SK-N-SH (cell line): ENCODE results near the gene CCL28. TPM values are rescaled to one million over a fixed set of nuclear protein-coding genes. Genes with fewer than 3 reads are reported as not detected.

Source experiments
- CTCF ChIA-PET: fragments of 300-600, 350-600 bp; formaldehyde crosslinking; extraction: SDS; loops from one replicate; lab custom pipeline; 2021; lab: Yijun Ruan, JAX
- POLR2A ChIA-PET: fragments of 350-600 bp; sonication (Branson Sonifier 250); formaldehyde crosslinking; extraction: SDS; loops from one replicate; lab custom pipeline; 2020; ENCODE audit warnings: antibody characterized with exemption, inconsistent platforms; lab: Yijun Ruan, JAX
- DNase-seq: peaks from one replicate; pipeline ENCODE4 v3.0.0; 2012
- H2AFZ ChIP-seq: fragments of 200-600 bp; sonication (generic); 2 replicates; pipeline ENCODE4 v1.8.1; 2016; ENCODE audit warnings: antibody characterized with exemption, mild to moderate bottlenecking, low read depth
- H3F3A ChIP-seq: fragments of 200-600 bp; sonication (generic); replicated peaks from 2 replicates; pipeline ENCODE3; 2016; ENCODE audit warnings: antibody characterized with exemption, mild to moderate bottlenecking; ENCODE audit not compliant: insufficient read depth
- H3K27ac ChIP-seq, 2 experiments: fragments of 200-500 bp in 1 of 2; fragments of 200-600 bp in 1 of 2; sonication (Bioruptor generic) in 1 of 2; sonication (generic), shearing (Covaris generic) in 1 of 2; 2 replicates each; pipeline versions ENCODE4 v1.5.1 to v1.6.1; 2014 to 2016; ENCODE audit warnings: low read depth in 2 of 2, inconsistent platforms in 1 of 2, low read length in 1 of 2, mild to moderate bottlenecking in 1 of 2, mixed read lengths in 1 of 2
- H3K27me3 ChIP-seq: fragments of 200-600 bp; sonication (generic), shearing (Covaris generic); 2 replicates; pipeline ENCODE4 v1.6.1; 2016; ENCODE audit warnings: mixed run types; ENCODE audit not compliant: insufficient read depth
- H3K36me3 ChIP-seq, 2 experiments: fragments of 200-500 bp in 1 of 2; fragments of 200-600 bp in 1 of 2; sonication (Bioruptor generic) in 1 of 2; sonication (generic) in 1 of 2; replicated peaks in 1 of 2; 2 replicates each; pipeline versions ENCODE3 to v1.5.1; 2014 to 2016; ENCODE audit warnings: low read length in 1 of 2, mild to moderate bottlenecking in 1 of 2; ENCODE audit not compliant: insufficient read depth in 2 of 2, control insufficient read depth in 1 of 2
- H3K4me1 ChIP-seq, 2 experiments: fragments of 200-500 bp in 1 of 2; fragments of 200-600 bp in 1 of 2; sonication (Bioruptor generic) in 1 of 2; sonication (generic), shearing (Covaris generic) in 1 of 2; 2 replicates each; pipeline versions ENCODE4 v1.5.1 to v1.6.1; 2014 to 2016; ENCODE audit warnings: low read depth in 1 of 2, low read length in 1 of 2, mixed run types in 1 of 2; ENCODE audit not compliant: insufficient read depth in 2 of 2, control insufficient read depth in 1 of 2
- H3K4me2 ChIP-seq: fragments of 200-600 bp; sonication (generic), shearing (Covaris generic); 2 replicates; pipeline ENCODE4 v1.6.1; 2017; ENCODE audit warnings: mixed run types
- H3K4me3 ChIP-seq, 2 experiments: fragments of 200-500 bp in 1 of 2; fragments of 200-600 bp in 1 of 2; sonication (Bioruptor generic) in 1 of 2; sonication (generic), shearing (Covaris generic) in 1 of 2; 2 replicates each; pipeline versions ENCODE4 v1.5.1 to v1.8.1; 2014 to 2016; ENCODE audit warnings: low read depth in 2 of 2, inconsistent platforms in 1 of 2, low read length in 1 of 2, mild to moderate bottlenecking in 1 of 2, mixed read lengths in 1 of 2, moderate library complexity in 1 of 2
- H3K79me2 ChIP-seq: fragments of 200-600 bp; sonication (generic); 2 replicates; pipeline ENCODE4 v1.8.1; 2017; ENCODE audit warnings: mild to moderate bottlenecking; ENCODE audit not compliant: insufficient read depth
- H3K9ac ChIP-seq: fragments of 200-600 bp; sonication (generic); 2 replicates; pipeline ENCODE4 v1.6.1; 2017; ENCODE audit warnings: mixed run types
- H3K9me2 ChIP-seq: fragments of 200-600 bp; sonication (generic); 2 replicates; pipeline ENCODE4 v1.6.1; 2017; ENCODE audit warnings: mixed run types
- H3K9me3 ChIP-seq: fragments of 200-600 bp; sonication (generic); 2 replicates; pipeline ENCODE4 v1.6.1; 2017; ENCODE audit warnings: mixed run types, mild to moderate bottlenecking, moderate library complexity
- H4K20me1 ChIP-seq: fragments of 200-600 bp; sonication (generic); 2 replicates; pipeline ENCODE4 v1.6.1; 2017; ENCODE audit warnings: mild to moderate bottlenecking, mixed run types; ENCODE audit not compliant: insufficient read depth
- CHD2 ChIP-seq: fragments of 150-350 bp; IDR thresholded peaks from 2 replicates; pipeline ENCODE4 v1.6.1; 2018; ENCODE audit warnings: low read length; ENCODE audit not compliant: partially characterized antibody
- CTCF ChIP-seq: fragments of 200-600 bp; sonication (generic); IDR thresholded peaks from 2 replicates; pipeline ENCODE4 v1.6.1; 2017; ENCODE audit warnings: antibody characterized with exemption, mild to moderate bottlenecking, moderate library complexity
- FOSL2 ChIP-seq: IDR thresholded peaks from 2 replicates; pipeline ENCODE4 v1.4.0; 2012; ENCODE audit warnings: low read depth, mild to moderate bottlenecking, moderate library complexity, borderline replicate concordance
- GABPA ChIP-seq: IDR thresholded peaks from 2 replicates; pipeline ENCODE4 v1.4.0; 2012; ENCODE audit warnings: low read depth, mild to moderate bottlenecking
- GATA2 ChIP-seq: sonication (generic); formaldehyde crosslinking; IDR thresholded peaks from 2 replicates; pipeline ENCODE4 v1.5.0; 2020; ENCODE audit warnings: mild to moderate bottlenecking, missing genetic modification reagents
- IRF3 ChIP-seq: fragments of 150-350 bp; IDR thresholded peaks from 2 replicates; pipeline ENCODE4 v1.6.1; 2016; ENCODE audit warnings: mild to moderate bottlenecking, low read depth, low read length
- JUND ChIP-seq: IDR thresholded peaks from 2 replicates; pipeline ENCODE4 v1.4.0; 2012
- NFIC ChIP-seq: IDR thresholded peaks from 2 replicates; pipeline ENCODE4 v1.4.0; 2012; ENCODE audit warnings: borderline replicate concordance
- PBX3 ChIP-seq: IDR thresholded peaks from 2 replicates; pipeline ENCODE4; 2012
- RXRA ChIP-seq: IDR thresholded peaks from 2 replicates; pipeline ENCODE4 v1.4.0; 2012; ENCODE audit warnings: low read depth, mild to moderate bottlenecking, borderline replicate concordance
- TCF12 ChIP-seq: IDR thresholded peaks from 2 replicates; pipeline ENCODE4 v1.4.0; 2012
- TEAD4 ChIP-seq: IDR thresholded peaks from 2 replicates; pipeline ENCODE4 v1.4.0; 2012; ENCODE audit warnings: mild to moderate bottlenecking, borderline replicate concordance; ENCODE audit not compliant: insufficient read depth
- WGBS: methylation state at CpG from one replicate; pipeline ENCODE4 v1.1.6; 2017; ENCODE audit warnings: low lambda C conversion rate; 5-methylcytosine and 5-hydroxymethylcytosine counted together
- polyA plus RNA-seq, 3 experiments: library from polyadenylated mRNA; depleted of rRNA; stranded (reverse); fragments of >200 nt; gene quantifications; 2 replicates each; pipeline ENCODE4 v1.2.3, GENCODE V29; 2012
- TF ChIP-seq, protein P1 (sequence below): IDR thresholded peaks from 2 replicates; pipeline ENCODE4 v1.4.0; 2012; ENCODE audit warnings: low read depth, borderline replicate concordance
- TF ChIP-seq, protein P2 (sequence below): IDR thresholded peaks from 2 replicates; pipeline ENCODE4 v1.4.0; 2012; ENCODE audit warnings: low read depth, borderline replicate concordance

CCL28 gene
- polyA plus RNA-seq, 1 of the 3 experiments (the other 2 are of a cell fraction): not detected

DNA sequence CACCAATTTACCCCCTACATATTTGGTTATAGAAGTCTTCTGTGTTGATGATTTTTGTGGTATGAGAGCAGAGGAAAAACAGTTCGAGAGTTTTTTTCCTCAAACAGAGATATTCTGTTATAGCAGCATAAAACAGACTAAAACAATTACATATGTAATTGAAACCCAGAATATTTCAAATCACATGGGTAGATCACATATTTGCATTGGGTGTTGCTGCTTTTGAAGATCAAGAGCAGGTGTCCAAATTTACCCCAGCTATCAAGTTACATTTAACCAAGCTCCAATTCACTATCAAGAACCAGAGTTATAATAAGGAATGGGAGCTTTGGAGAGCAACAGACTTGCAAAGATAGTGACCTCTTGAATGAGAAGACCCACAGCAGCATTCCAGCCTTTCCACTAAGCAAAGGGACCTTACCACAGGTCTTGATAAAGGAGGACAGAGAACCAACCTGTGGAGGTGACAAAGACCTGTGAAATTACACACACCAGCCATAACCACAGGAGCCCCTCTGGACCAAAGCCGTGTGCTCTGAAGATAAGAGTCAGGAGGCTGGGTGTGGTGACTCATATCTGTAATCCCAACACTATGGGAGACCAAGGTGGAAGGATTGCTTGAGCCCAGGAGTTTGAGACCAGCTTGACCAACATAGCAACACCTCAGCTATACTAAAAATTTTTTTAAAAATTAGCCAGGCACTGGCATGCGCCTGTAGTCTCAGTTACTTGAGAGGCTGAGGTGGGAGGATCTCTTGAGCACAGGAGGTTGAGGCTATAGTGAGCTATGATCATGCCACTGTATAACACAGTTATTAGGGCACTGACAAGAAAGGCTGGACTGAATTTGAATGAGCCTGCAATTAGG, 4.0 kb upstream of the CCL28 start:
- no peaks in the 10 kb centered on the region for H3K9me3 ChIP-seq
- 0 out of 2 replicates have a peak, but pooled peaks cover 5% of the 10 kb centered on the region for H3K27me3 ChIP-seq
- TF ChIP-seq JUND (no peak), GATA2 (no peak), TEAD4 (no peak), IRF3 (no peak), TCF12 (no peak), CTCF (no peak), GABPA (no peak), RXRA (no peak), NFIC (no peak), PBX3 (no peak), CHD2 (no peak), FOSL2 (no peak)
- TF ChIP-seq, protein P1, sequence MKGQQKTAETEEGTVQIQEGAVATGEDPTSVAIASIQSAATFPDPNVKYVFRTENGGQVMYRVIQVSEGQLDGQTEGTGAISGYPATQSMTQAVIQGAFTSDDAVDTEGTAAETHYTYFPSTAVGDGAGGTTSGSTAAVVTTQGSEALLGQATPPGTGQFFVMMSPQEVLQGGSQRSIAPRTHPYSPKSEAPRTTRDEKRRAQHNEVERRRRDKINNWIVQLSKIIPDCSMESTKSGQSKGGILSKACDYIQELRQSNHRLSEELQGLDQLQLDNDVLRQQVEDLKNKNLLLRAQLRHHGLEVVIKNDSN: no peak
- TF ChIP-seq, protein P2, sequence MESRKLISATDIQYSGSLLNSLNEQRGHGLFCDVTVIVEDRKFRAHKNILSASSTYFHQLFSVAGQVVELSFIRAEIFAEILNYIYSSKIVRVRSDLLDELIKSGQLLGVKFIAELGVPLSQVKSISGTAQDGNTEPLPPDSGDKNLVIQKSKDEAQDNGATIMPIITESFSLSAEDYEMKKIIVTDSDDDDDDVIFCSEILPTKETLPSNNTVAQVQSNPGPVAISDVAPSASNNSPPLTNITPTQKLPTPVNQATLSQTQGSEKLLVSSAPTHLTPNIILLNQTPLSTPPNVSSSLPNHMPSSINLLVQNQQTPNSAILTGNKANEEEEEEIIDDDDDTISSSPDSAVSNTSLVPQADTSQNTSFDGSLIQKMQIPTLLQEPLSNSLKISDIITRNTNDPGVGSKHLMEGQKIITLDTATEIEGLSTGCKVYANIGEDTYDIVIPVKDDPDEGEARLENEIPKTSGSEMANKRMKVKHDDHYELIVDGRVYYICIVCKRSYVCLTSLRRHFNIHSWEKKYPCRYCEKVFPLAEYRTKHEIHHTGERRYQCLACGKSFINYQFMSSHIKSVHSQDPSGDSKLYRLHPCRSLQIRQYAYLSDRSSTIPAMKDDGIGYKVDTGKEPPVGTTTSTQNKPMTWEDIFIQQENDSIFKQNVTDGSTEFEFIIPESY: no peak
- no peaks in the 10 kb centered on the region for H3K9me2 ChIP-seq
- POLR2A ChIA-PET: no interaction called here
- H3K4me1 ChIP-seq: no peaks in the 10 kb centered on the region
- 41% methylated on average over 3 of the region's 3 CpGs for WGBS
- no peaks in the 10 kb centered on the region for H3F3A ChIP-seq
- H3K36me3 ChIP-seq: no peaks in the 10 kb centered on the region
- H4K20me1 ChIP-seq: no peaks in the 10 kb centered on the region
- H3K4me2 ChIP-seq: no peak overlapping the region
- no peak overlapping the region for H3K4me3 ChIP-seq
- CTCF ChIA-PET: interaction anchor here (1.2 kb wide), 1 partner anchor 26 kb away, joined by 3 read pairs; no protein-coding TSS in a partner anchor
- DNase-seq: no peak
- no peak overlapping the region for H2AFZ ChIP-seq
- H3K79me2 ChIP-seq: no peaks in the 10 kb centered on the region
- no peak overlapping the region for H3K9ac ChIP-seq
- no peak overlapping the region for H3K27ac ChIP-seq
